Endometrium (tissue), 2 donors: ENCODE data around the gene EFTUD2.
"Not testable (repeated sequence)": the region's sequence is repeated elsewhere in the genome, so short reads cannot be mapped to it uniquely, and the experiment has no call there.

ENCODE experiments used
- FAIRE-seq: peaks from 2 replicates; lab custom pipeline; 2012; peaks lifted over from hg19 to GRCh38; lab: Jason Lieb, UNC
- donor health status: control.
- donor health status: control.

The EFTUD2 gene

DNA sequence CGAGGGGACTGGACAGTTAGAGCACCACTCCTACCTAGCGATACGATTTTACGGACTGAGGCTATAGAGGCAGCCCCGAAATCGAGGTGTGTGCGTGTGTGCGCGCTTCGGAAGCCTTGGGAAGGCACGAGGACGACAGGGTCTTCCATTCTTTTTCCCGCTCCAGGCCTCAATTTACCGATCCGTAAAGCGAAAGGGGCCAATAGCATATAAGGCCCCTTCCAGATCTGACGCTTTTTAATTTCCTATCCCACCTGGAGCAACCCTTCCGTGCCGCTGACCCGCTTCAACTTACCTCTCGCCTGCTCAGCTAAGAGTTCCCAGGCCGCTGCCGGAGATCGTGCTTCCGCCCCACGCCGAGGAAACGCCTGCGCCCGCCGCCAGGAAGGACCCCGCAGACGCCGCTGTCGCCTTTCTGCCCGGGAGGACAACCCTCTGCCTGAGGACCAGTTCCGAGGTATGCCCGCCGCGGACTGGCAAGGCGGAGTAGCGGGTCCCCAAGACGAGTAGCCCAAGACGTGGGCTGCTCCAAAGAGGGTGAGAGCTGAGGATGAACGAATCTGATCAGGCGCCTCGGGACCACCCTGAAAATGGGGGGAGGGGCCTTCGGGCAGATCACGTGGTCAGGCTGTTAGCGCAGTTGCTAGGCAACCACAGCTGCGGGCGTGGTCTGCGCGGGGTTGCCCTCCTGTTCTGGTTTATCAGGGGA lies at the start of gene EFTUD2:
Gene EFTUD2 (minus strand): TSS at position 372 of the 709 bp plus-strand sequence. CDS start 4,924 bp downstream, outside the sequence.
- no peak for FAIRE-seq

DNA sequence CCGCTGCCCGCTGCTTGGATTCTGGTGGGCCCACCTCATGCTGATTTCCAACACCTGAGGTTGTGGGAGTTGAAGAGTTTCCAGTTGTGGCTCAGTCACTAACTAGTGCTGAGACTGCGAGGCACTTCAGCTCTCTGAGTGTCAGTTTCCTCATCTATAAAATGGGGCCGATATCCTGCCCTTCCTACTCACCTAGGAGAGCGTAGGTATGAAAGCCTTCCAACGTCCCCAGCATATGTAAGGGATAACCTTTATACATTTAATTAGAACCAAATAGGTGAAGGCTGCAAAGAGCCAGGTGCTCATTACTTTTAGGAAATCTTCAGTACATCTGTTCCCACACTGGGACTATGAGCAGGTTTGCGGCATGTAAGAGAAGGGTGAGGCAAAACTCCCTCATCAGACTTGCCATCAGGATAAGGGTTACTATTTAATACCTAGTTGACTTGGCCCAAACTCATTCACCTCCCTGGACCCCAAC lies 49.1 kb upstream of the EFTUD2 start:
- FAIRE-seq, result no peak

- FAIRE-seq, result no peak
Observed at GRCh38 chr17:44947461-44948314, 48.4 kb upstream of the EFTUD2 start, which contains the start of gene KIF18B. Gene KIF18B (minus strand): TSS chr17:44947773. CDS start chr17:44936344, 11,429 bp downstream.

DNA sequence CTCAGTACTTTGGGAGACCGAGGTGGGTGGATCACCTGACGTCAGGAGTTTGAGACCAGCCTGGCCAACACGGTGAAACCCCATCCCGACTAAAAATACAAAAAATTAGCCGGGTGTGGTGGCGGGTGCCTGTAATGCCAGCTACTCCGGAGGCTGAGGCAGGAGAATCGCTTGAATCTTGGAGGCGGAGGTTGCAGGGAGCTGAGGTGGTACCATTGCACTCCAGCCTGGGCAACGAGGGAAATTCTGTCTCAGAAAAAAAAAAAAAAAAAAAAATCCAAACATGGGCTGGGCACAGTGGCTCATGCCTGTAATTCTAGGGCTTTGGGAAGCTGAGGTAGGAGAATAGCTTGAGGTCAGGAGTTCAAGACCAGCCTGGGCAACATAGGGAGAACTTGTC lies 46.4 kb upstream of the EFTUD2 start:
- not testable (repeated sequence) for FAIRE-seq

DNA sequence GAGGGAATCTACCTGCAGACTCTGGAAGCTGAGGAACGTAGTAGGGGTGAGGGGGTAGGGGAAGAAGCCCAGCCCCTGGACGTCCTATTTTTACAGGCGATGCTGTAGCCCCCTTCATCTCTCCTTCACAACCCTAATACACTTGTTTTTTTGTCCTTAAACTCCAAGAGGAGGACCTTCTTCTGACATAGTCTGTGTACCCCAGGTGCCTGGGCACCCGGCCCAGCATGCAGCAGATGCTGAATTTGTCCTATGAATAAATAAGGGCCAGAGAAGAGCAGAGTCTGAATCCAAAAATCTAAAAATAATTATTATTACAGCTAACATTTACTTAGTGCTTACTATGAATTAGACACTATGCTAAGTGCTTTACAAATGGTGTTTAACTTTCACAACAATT lies 43.2 kb upstream of the EFTUD2 start:
- no peak for FAIRE-seq

DNA sequence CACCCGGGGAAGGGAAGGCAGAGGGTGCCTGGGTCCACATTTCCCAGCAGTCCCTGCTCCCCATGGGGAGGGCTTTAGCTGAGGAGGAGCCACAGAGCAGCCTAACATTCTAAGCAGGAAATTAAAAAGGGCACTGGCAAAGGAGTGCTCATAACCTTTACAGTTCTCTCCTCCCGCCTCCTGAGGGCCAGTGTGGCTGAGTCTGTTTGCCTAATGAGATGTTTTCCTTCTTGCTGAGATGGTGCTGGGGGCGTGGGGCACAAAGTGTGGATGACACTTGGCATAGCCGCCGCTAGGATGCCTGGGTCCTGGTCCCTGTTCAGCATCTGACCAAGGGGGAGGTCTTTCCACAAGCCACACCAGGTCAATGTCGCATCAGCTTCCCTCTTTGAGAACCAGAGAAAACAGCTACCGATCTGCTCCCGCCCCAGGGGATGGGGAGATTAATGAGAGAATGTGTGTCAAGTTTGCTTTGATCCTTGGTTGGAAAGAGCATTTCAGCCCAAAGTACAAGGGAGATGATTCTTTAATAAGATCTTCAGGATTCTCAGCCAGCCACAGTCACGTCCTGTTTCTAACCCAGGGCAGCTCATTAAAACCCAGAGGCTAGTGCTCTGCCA lies 42.6 kb upstream of the EFTUD2 start:
- no peak for FAIRE-seq

DNA sequence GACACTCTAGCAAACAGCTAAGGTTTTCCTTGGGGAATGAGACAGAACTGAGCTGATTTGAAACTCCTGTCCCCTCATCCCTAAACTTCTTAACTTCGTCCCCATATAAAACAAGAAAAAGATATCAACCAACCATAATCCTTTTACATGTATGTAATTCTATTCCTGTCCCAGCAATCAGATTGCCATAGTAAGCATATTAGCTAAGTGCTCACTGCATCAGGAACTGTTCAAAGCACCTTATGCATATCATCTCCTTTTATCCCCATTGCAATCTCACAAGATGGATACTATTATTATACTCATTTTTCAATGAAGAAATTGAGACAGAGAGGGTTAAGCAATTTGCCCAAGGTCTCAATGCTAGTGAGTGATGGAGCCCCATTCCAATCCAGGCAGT lies 41.5 kb upstream of the EFTUD2 start:
- FAIRE-seq, result no peak

- FAIRE-seq, result no peak
Observed at GRCh38 chr17:44940317-44940716, 41.1 kb upstream of the EFTUD2 start.

DNA sequence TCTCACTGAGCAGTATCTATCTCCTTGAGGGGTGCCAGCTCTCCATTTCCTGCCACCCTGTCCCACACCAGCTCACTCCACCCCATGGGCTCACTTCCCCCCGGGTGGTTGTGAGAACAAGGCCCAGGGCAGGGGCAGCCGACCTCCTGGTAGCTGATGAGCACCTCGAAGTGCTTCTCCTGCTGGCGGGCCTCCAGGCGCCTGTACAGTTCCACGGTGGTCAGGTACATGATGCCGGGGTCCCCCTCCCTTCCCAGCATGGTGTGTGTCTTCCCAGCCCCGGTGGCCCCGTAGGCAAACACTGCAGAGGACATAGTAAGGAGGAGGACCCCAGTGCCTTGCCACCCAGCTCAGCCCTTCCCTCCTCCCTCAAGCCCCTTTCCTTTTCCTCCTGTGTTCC lies 35.9 kb upstream of the EFTUD2 start:
- no peak for FAIRE-seq

DNA sequence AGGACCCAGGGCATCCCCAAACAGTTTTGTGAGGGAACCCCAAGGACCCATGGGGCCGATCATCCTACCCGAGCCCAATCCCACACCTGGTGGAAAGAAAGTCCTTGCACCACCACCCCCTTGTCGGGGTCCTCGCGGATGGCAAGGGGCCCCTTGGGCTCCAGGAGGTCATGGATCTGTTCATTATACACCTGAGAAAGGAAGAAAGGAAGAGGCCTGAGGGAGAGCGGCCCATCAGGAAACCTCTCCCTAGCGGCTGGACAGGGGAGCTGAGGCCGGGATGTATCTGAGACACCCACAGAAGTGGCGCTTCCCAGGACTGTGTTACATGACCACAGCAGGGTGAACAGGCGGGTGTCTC lies 35.5 kb upstream of the EFTUD2 start:
- no peak for FAIRE-seq

DNA sequence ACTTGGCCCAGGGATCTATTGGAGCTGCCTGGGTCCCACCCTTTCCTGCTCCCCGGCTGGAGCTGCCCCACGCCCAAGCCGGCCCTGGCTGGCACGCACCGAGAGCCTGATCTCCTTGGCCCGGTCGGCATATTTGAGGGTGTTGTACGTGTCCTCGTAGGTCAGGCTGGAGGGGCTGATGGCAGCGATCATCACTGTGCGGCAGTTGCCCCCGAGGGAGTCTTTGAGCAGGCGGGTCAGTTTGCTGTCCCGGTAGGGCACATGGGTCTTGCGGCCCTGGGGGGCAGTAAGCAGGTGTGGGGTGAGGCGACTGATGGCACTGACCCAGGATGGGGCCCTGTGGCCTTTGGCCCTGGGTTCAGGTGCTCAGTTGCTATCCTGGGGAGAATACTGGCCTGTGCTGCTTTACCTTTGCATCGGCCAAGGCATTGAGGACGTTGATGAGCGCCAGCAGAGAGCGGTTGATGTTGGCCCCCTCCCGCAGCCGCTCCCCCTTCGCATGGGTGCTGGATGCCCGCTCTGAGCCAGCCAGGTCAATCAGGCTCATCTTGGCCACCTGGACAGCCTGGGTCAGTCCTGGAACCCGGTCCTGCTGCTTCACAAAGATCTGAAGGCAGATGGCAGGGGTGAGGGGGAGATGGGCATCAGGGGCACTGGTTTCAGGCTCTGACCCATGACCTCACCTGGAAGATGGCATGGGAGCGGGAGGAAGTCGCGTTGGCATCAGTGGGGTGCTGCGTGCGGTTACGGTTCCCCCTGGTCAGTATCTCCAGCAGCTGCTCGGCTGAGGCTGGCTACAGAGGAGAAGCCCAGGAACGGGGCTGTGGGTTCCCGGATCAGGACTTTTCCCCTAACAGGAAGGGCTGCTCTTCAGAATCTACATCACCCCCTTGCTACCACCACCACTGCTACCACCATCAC lies 34.8 kb upstream of the EFTUD2 start:
- no peak for FAIRE-seq

DNA sequence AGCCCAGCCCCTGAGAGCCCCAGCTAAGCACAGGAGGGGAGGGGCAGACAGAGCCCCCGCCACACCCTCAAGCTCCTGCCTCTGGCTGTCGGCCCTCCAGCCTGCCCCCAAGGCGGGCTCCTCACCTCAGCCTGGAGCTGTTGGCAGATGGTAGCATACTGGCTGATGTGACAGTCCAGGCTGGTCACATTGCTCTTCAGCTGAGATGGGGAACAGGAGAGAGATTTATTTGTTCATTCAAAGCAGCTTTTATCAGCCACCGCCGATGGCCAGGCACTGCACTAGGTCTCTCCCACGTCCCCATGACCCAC lies 33.5 kb upstream of the EFTUD2 start:
- FAIRE-seq, result no peak

- FAIRE-seq, result no peak
Observed at GRCh38 chr17:44932096-44932786, 33.0 kb upstream of the EFTUD2 start.

DNA sequence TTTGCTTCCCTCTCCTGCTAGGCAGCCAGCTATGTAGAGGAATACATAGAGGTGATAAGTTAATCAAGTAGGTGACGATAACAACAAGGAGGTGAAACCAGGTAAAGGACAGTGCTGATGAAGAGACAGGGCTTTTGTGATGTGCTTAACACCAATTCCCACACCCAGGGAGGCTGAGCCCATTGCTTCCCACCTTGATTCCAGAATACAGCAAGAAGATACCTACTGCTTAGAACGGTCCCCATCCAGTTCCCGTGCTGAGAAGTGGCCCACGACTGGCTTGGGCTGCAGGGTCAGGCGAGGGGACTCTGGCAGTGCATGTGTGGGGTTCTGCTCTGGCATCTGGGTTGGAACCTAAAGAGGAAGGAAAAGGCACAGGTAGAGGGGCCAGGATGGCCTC lies 32.1 kb upstream of the EFTUD2 start:
- no peak for FAIRE-seq

DNA sequence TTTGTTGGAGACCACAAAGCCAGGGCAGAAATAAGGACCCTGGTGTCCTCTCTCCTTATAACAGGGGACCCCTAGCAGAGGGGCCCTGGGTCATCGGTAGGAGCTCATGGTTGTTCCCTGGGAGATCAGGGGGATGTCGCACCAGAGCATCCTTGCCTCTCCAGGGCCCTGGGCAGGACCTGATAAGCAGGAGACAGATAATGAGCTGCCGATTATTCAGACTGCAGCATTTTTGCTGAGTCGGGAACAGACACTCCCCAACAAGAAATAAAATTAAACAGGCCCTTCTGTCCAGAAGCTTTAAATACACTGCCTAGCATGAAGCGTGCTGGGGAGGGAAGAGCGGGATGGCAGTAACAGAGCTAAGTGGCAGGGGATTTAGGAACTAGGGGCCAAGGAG lies 31.4 kb upstream of the EFTUD2 start:
- no peak for FAIRE-seq

DNA sequence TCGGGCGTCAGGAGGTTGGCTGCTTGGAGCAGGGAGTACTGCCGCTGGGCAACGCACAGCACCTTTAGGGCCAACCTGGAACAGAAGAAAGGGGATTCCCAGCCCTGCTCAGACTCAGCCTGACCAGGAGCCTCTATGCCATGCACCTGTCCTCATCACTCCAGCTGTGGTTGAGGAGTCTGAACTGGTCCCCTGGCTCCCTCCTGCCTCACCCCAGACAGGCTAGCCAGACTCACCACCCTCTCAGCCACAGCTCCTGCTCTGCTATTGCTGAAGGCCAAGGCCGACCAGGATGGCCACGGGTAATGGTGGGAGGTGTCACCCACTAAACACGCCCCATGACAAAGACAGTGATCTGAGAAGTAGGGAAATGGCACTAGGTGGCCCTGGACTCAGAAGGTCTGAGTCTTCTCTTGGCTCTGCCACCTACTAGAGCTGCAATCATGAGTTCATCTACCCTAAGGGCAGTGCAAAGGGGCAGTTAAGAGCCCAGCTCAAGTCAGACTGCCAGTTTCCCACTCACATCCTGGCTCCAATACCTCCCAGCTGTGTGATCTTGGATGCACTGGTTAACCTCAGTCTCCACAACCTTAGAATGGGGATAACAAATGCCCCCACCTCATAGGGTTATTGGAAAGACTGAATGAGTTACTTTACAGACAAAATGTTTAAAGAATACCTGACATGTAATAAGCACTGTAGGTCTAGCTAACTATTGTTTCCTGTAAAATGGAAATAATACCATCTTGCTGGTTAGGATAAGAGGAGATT lies 29.9 kb upstream of the EFTUD2 start:
- no peak for FAIRE-seq

DNA sequence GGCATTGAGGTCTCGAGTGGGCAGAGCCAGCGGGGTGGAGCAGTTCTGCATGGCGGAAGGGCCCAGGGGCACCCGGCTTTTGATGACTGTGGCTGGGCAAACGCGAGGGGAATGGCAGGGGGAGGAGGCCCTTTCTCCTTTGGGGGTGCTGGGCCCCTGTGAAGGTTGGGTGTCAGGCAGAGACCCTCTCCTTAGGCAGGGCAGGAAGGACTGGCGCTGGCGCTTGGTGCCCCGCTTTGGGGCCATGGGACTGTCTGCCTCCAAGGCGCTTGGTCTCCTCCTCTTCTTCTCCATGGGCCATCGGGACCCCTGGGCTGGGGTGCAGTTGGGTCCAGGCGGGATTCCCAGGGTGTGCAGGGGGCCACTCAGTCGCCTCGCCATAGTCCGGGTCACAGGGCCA lies 28.9 kb upstream of the EFTUD2 start:
- FAIRE-seq, result no peak

DNA sequence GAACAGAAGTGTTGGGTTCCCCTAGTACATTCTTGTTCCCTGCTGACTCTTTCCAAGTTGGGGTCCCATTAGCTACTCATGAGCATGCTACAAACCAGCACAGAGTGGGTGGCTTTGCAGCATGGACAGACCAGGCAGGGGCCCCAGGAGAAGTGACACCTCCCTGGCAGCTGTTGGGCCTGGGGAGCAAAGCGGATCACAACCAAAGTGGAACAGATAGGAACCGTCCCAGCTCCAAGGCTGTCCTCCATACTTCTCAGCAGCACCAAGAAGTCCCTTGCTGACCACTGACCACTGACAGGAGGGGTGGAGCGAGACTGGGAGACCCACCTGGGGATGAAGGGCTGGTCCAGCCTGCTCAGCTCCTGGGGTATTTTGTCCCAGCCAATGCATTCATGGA lies 28.5 kb upstream of the EFTUD2 start:
- FAIRE-seq, result no peak

DNA sequence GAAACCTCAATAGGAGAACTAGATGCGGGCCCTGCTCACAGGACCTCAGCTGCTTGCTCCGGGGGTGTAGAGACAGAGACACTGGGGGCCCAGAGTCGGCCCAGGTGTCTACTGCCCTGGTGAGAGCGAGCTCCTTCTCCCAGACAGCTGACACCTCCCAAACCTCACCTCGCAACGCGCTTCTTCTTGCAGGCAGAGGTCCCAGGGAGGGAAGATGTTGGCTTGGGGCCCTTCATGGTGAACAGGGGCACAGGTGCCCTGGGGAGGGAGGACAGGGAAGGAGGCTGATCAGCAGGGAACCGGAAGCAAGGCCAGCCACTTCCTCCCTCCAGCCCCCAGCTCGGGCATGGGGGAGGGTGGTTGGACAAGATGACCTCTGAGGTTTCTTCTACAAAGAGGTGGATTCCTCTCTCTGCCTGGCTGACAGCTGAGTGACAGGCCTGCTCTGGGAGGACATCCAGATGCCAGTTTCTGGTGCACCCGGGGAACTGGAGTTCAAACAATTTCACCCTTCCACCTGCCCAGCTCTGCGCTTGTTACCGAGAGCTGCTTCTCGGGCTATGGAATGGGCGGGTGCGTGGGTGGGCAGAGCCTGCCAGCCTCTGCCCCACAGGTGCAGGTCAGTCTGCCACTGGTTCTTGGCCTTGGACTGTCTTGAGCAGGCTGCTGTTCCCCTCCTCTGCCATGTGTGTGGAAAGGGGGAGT lies 27.7 kb upstream of the EFTUD2 start:
- FAIRE-seq, result no peak
